Right lobe of liver (tissue), 6 donors: Measurements from ENCODE around the gene KIFC3. TPM values are rescaled to one million over a fixed set of nuclear protein-coding genes. Genes with fewer than 3 reads are reported as not detected.
"Not testable (repeated sequence)": the region's sequence is repeated elsewhere in the genome, so short reads cannot be mapped to it uniquely, and the experiment has no call there.

Experiments used
- ATAC-seq, 4 donors: fragments of 200-7000 bp; cut with Tn5 transposase; one replicate each; pipeline ENCODE4 v1.9.1; 2020; ENCODE audit warnings: mild to moderate bottlenecking in 4 of 4, moderate library complexity in 4 of 4
- DNase-seq, 3 donors: peaks; one replicate each; pipeline ENCODE4 v3.0.0-alpha.2; 2020
- H3K27ac ChIP-seq, 3 donors: fragments of 200-600 bp; one replicate each; pipeline ENCODE4 v1.8.0; 2022
- H3K27me3 ChIP-seq, 2 donors: fragments of 200-600 bp; one replicate each; pipeline ENCODE4 v1.8.0; 2022
- H3K36me3 ChIP-seq, 4 donors: fragments of 200-600 bp; sonication (generic) in 1 of 4; one replicate each; pipeline versions ENCODE4 v1.5.1 to v1.8.0; 2017 to 2022; ENCODE audit warnings: control low read depth in 1 of 4
- H3K4me1 ChIP-seq, 4 donors: fragments of 200-600 bp; sonication (generic) in 1 of 4; one replicate each; pipeline versions ENCODE4 v1.5.1 to v1.8.0; 2017 to 2022; ENCODE audit warnings: control low read depth in 1 of 4
- H3K4me3 ChIP-seq, 3 donors: fragments of 200-600 bp; one replicate each; pipeline ENCODE4 v1.8.0; 2022
- H3K9me3 ChIP-seq, 4 donors: fragments of 200-600 bp; sonication (generic) in 1 of 4; one replicate each; pipeline versions ENCODE4 v1.5.1 to v1.8.0; 2017 to 2022; ENCODE audit warnings: control low read depth in 1 of 4
- CTCF ChIP-seq, 4 donors: fragments of 200-600 bp in 3 of 4; fragments of 450-650 bp in 1 of 4; IDR thresholded peaks; one replicate each; pipeline versions ENCODE4 v1.5.1 to v1.8.0; 2016 to 2022; ENCODE audit warnings: antibody characterized with exemption in 4 of 4, mild to moderate bottlenecking in 2 of 4
- POLR2A ChIP-seq: fragments of 450-650 bp; IDR thresholded peaks from one replicate; pipeline ENCODE4 v1.6.1; 2017; ENCODE audit warnings: antibody characterized with exemption, mild to moderate bottlenecking
- WGBS: methylation state at CpG from one replicate; pipeline ENCODE4 v1.1.6; 2018; ENCODE audit warnings: low coverage, low lambda C conversion rate; ENCODE audit not compliant: insufficient coverage; ENCODE audit errors: missing lambda C conversion rate; 5-methylcytosine and 5-hydroxymethylcytosine counted together
- intact Hi-C, 2 donors: fragments of 100-400 bp; cut with DNase I; formaldehyde crosslinking; loops; one replicate each; pipeline versions ENCODE4 v1.11.2 to v1.14.1; 2022
- total RNA-seq, 6 experiments: library from RNA; depleted of rRNA in 2 of 6; stranded (reverse); fragments of >200 nt in 2 of 6; fragmentation: NEBNext Ultra II Directional in 3 of 6; extraction: Animal tissue kit (Norgen Biotek cat#: 25700) in 3 of 6; gene quantifications; one replicate each; pipeline versions ENCODE4 v1.1.0 to v1.2.4, GENCODE V29; 2016 to 2023
- donor health status: DM: no; HTN: yes; CAD: no.
- donor health status: DM: no; HTN: no; CAD: no.
- donor health status: DM: no; HTN: no; CAD: no.
- donor health status: DM: no; HTN: yes; CAD: no.
- donor health status: DM: no; HTN: yes; CAD: no.

The KIFC3 gene
- total RNA-seq, 6 experiments from 2014 or later, result 20.3 to 88.9 (median 46.4) TPM

GRCh38 chr16:57798267-57798810, 4.0 kb downstream of the KIFC3 start:
- H3K4me3 ChIP-seq, result peak overlapping the region; percentile 45 to 54 (median 54)
- no peaks in the 10 kb centered on the region for H3K27me3 ChIP-seq
- no peak for ATAC-seq
- intact Hi-C loops, result loop anchor here in 1 of 2 donors (10.0 kb wide), 1 partner anchor 66 kb away; no protein-coding TSS in a partner anchor
- H3K27ac ChIP-seq, result peak overlapping the region; percentile 71 to 97 (median 86)
- peaks cover 0 to 14% (median 5%) of the 10 kb centered on the region in 4 donors for H3K36me3 ChIP-seq
- TF ChIP-seq CTCF (IDR thresholded peaks at IDR 0.05), result no peak
- no peak for TF ChIP-seq POLR2A
- WGBS, result 20% methylated on average over 3 of the region's 16 CpGs
- DNase-seq, result peak in 1 of 3 donors; percentile 51
- H3K4me1 ChIP-seq, result peaks cover 0 to 71% (median 29%) of the 10 kb centered on the region in 4 donors
- no peaks in the 10 kb centered on the region for H3K9me3 ChIP-seq

GRCh38 chr16:57797526-57798266, 4.6 kb downstream of the KIFC3 start:
- DNase-seq (peak; percentile 86 to 96 (median 95)), ATAC-seq (peak; percentile 66 to 89 (median 80))
- H3K27me3 ChIP-seq, result no peaks in the 10 kb centered on the region
- intact Hi-C loops, result loop anchor here in 1 of 2 donors (10.0 kb wide), 1 partner anchor 67 kb away; no protein-coding TSS in a partner anchor
- peak overlapping the region; percentile 71 to 97 (median 86) for H3K27ac ChIP-seq
- H3K36me3 ChIP-seq, result peaks cover 0 to 14% (median 7%) of the 10 kb centered on the region in 4 donors
- WGBS, result 16% methylated on average over 9 of the region's 42 CpGs
- peak overlapping the region; percentile 45 to 54 (median 54) for H3K4me3 ChIP-seq
- H3K9me3 ChIP-seq, result no peaks in the 10 kb centered on the region
- TF ChIP-seq CTCF (IDR thresholded peaks at IDR 0.05) (no peak), POLR2A (peak; percentile 92)
- H3K4me1 ChIP-seq, result peaks cover 0 to 64% (median 29%) of the 10 kb centered on the region in 4 donors

GRCh38 chr16:57797216-57797525, 5.1 kb downstream of the KIFC3 start:
- Histone ChIP-seq H3K4me3 (peak overlapping the region; percentile 45 to 54 (median 54)), H3K9me3 (no peaks in the 10 kb centered on the region), H3K27ac (peak overlapping the region; percentile 71 to 97 (median 86)), H3K27me3 (no peaks in the 10 kb centered on the region), H3K36me3 (peaks cover 0 to 14% (median 7%) of the 10 kb centered on the region in 4 donors), H3K4me1 (peaks cover 0 to 61% (median 27%) of the 10 kb centered on the region in 4 donors)
- TF ChIP-seq CTCF (IDR thresholded peaks at IDR 0.05), result no peak
- TF ChIP-seq POLR2A, result no peak
- no peak for DNase-seq
- intact Hi-C loops, result loop anchor here in 1 of 2 donors (10.0 kb wide), 1 partner anchor 68 kb away; no protein-coding TSS in a partner anchor
- peak; percentile 2 to 18 (median 3) for ATAC-seq
- WGBS, result no CpG with 5 or more reads among the region's 13 CpGs

GRCh38 chr16:57796014-57796413, 6.3 kb downstream of the KIFC3 start:
- Histone ChIP-seq H3K4me1 (peaks cover 0 to 57% (median 28%) of the 10 kb centered on the region in 4 donors), H3K27ac (peak overlapping the region in 2 of 3 donors; percentile 86 to 97), H3K36me3 (peaks cover 0 to 14% (median 7%) of the 10 kb centered on the region in 4 donors)
- intact Hi-C loops, result loop anchor here in 1 of 2 donors (10.0 kb wide), 1 partner anchor 69 kb away; no protein-coding TSS in a partner anchor
- H3K4me3 ChIP-seq, H3K27me3 ChIP-seq, H3K9me3 ChIP-seq, DNase-seq, ATAC-seq: not testable (repeated sequence)
- WGBS, result 52% methylated on average over 4 of the region's 5 CpGs
